ENCODE results near the gene SETD5. TPM values are rescaled to one million over a fixed set of nuclear protein-coding genes. Genes with fewer than 3 reads are reported as not detected.

The SETD5 gene
- total and polyA plus RNA-seq, 2 donors (not counting 1 experiment from before 2014, with no cell fraction given), result 64.2 to 201 TPM

DNA sequence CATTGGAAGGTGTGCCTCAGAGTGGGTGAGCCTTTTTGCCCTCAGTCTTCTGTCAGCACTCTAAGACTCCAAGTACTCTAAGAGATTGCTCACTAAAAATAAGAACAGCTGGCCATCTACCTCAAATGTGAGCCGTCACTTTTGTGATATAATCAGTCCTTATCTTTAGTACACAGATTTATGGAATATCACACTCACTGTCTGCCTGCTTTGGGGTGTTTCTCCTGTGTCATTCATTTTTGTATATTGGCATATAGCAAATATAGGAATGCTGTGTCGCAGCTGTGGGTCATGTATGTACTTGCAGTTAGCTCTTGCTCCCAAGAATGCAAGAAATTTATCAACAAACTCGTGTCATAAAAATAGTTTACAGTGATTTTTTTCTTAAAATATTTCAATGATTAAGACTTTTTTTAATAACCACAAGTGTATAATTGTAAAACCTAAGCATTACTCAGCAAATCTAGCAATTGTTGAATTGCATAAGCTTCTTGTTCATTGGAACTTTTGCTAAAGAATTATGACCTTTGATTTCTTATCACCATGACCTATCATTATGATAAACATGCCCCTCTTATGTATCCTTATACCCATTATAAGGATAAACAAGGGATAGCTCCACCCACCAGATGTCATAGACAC is 18.8 kb downstream of the SETD5 start:
- intact Hi-C loops (cut with micrococcal nuclease), result no loop called here
- Mint-ChIP-seq H3K4me1 (peaks cover 39% of the 10 kb centered on the region), H3K9me3 (ENCODE audit: insufficient read depth) (no peaks in the 10 kb centered on the region), H3K27ac (no peak overlapping the region), H3K27me3 (no peaks in the 10 kb centered on the region), H3K4me3 (no peak overlapping the region)
- H3K79me2 ChIP-seq (ENCODE audit: control insufficient read depth, insufficient read depth, low read length), result peaks cover 98% of the 10 kb centered on the region
- H3K4me2 ChIP-seq (replicated peaks; ENCODE audit: low read depth, low read length, poor library complexity, severe bottlenecking), result no peak overlapping the region
- no peak for DNase-seq
- H4K20me1 ChIP-seq (ENCODE audit: control insufficient read depth, insufficient read depth, low read length, poor library complexity, severe bottlenecking), result peaks cover 88% of the 10 kb centered on the region
- ChIA-PET POLR2A (no interaction called here), CTCF (interaction anchor here (0.7 to 1.3 kb wide), 3 partner anchors 19 to 436 kb away, joined by 4 read pairs; no protein-coding TSS in a partner anchor)
- H3K4me3 ChIP-seq (ENCODE audit: control extremely low read depth in 1 of 5, extremely low read depth in 1 of 5, insufficient read depth in 1 of 5, low read depth in 2 of 5, low read length in 4 of 5), result no peak overlapping the region
- H3K9me3 ChIP-seq (ENCODE audit: control extremely low read depth in 1 of 3, control insufficient read depth in 2 of 3, insufficient read depth in 1 of 3, low read length in 2 of 3), result peaks cover 0 to 3% (median 0%) of the 10 kb centered on the region in 3 donors
- ATAC-seq (ENCODE audit: low read depth), result no peak
- no peaks in the 10 kb centered on the region for H3K27me3 ChIP-seq (replicated peaks in 1 of 4; ENCODE audit: control extremely low read depth in 1 of 4, control insufficient read depth in 3 of 4, insufficient read depth in 4 of 4, low read length in 3 of 4)
- peaks cover 13 to 14% of the 10 kb centered on the region in 2 experiments for H3K36me3 ChIP-seq (replicated peaks in 1 of 2; ENCODE audit: control extremely low read depth in 1 of 2, control insufficient read depth in 1 of 2, extremely low read depth in 1 of 2, insufficient read depth in 2 of 2, low read length in 1 of 2)
- no CpG with 5 or more reads among the region's 3 CpGs for WGBS (ENCODE audit: insufficient coverage)
- no peak overlapping the region for H3K27ac ChIP-seq (ENCODE audit: low read length in 2 of 2)
- no peak for TF ChIP-seq EZH2 (IDR thresholded peaks at IDR 0.05; ENCODE audit: borderline replicate concordance, insufficient read depth, low read depth, low read length, poor library complexity, severe bottlenecking)
- TF ChIP-seq, protein P1, sequence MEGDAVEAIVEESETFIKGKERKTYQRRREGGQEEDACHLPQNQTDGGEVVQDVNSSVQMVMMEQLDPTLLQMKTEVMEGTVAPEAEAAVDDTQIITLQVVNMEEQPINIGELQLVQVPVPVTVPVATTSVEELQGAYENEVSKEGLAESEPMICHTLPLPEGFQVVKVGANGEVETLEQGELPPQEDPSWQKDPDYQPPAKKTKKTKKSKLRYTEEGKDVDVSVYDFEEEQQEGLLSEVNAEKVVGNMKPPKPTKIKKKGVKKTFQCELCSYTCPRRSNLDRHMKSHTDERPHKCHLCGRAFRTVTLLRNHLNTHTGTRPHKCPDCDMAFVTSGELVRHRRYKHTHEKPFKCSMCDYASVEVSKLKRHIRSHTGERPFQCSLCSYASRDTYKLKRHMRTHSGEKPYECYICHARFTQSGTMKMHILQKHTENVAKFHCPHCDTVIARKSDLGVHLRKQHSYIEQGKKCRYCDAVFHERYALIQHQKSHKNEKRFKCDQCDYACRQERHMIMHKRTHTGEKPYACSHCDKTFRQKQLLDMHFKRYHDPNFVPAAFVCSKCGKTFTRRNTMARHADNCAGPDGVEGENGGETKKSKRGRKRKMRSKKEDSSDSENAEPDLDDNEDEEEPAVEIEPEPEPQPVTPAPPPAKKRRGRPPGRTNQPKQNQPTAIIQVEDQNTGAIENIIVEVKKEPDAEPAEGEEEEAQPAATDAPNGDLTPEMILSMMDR (IDR thresholded peaks at IDR 0.05), result no peak
- H2AFZ ChIP-seq (ENCODE audit: insufficient read depth, low read depth, low read length, poor library complexity, severe bottlenecking), result no peak overlapping the region
- no peak overlapping the region for H3K9ac ChIP-seq (ENCODE audit: low read length)
- H3K4me1 ChIP-seq (ENCODE audit: control insufficient read depth in 2 of 2, insufficient read depth in 2 of 2, low read length in 2 of 2), result peaks cover 0 to 4% of the 10 kb centered on the region in 2 donors

- Mint-ChIP-seq H3K27ac (no peak overlapping the region), H3K4me1 (peaks cover 30% of the 10 kb centered on the region), H3K4me3 (no peak overlapping the region), H3K27me3 (no peaks in the 10 kb centered on the region), H3K9me3 (ENCODE audit: insufficient read depth) (no peaks in the 10 kb centered on the region)
- H3K79me2 ChIP-seq (ENCODE audit: control insufficient read depth, insufficient read depth, low read length), result peaks cover 93% of the 10 kb centered on the region
- POLR2A ChIA-PET, result interaction anchor here (0.5 to 1.1 kb wide), 2 partner anchors 23 to 25 kb away, joined by 3 to 5 read pairs; no protein-coding TSS in a partner anchor
- H3K4me2 ChIP-seq (replicated peaks; ENCODE audit: low read depth, low read length, poor library complexity, severe bottlenecking), result no peak overlapping the region
- H3K9ac ChIP-seq (ENCODE audit: low read length), result no peak overlapping the region
- CTCF ChIA-PET, result interaction anchor here (0.6 to 6.8 kb wide), 6 partner anchors 12 to 68 kb away, joined by 3 to 48 read pairs (median 3); partner anchors contain the start of gene THUMPD3
- H3K4me1 ChIP-seq (ENCODE audit: control insufficient read depth in 2 of 2, insufficient read depth in 2 of 2, low read length in 2 of 2), result peaks cover 0 to 6% of the 10 kb centered on the region in 2 donors
- no CpG with 5 or more reads among the region's 2 CpGs for WGBS (ENCODE audit: insufficient coverage)
- peaks cover 66% of the 10 kb centered on the region for H4K20me1 ChIP-seq (ENCODE audit: control insufficient read depth, insufficient read depth, low read length, poor library complexity, severe bottlenecking)
- H3K27ac ChIP-seq (ENCODE audit: low read length in 2 of 2), result peak overlapping the region in 1 of 2 donors; percentile 63
- H3K27me3 ChIP-seq (replicated peaks in 1 of 4; ENCODE audit: control extremely low read depth in 1 of 4, control insufficient read depth in 3 of 4, insufficient read depth in 4 of 4, low read length in 3 of 4), result no peaks in the 10 kb centered on the region
- no peak for ATAC-seq (ENCODE audit: low read depth)
- no peaks in the 10 kb centered on the region for H3K9me3 ChIP-seq (ENCODE audit: control extremely low read depth in 1 of 3, control insufficient read depth in 2 of 3, insufficient read depth in 1 of 3, low read length in 2 of 3)
- H3K4me3 ChIP-seq (ENCODE audit: control extremely low read depth in 1 of 5, extremely low read depth in 1 of 5, insufficient read depth in 1 of 5, low read depth in 2 of 5, low read length in 4 of 5), result no peak overlapping the region
- TF ChIP-seq EZH2 (IDR thresholded peaks at IDR 0.05; ENCODE audit: borderline replicate concordance, insufficient read depth, low read depth, low read length, poor library complexity, severe bottlenecking), result no peak
- TF ChIP-seq, protein P1 (IDR thresholded peaks at IDR 0.05), result no peak
- intact Hi-C loops (cut with micrococcal nuclease), result loop anchor here (5.0 kb wide), 1 partner anchor 34 kb away; no protein-coding TSS in a partner anchor
- no peak for DNase-seq
- peaks cover 12 to 21% of the 10 kb centered on the region in 2 experiments for H3K36me3 ChIP-seq (replicated peaks in 1 of 2; ENCODE audit: control extremely low read depth in 1 of 2, control insufficient read depth in 1 of 2, extremely low read depth in 1 of 2, insufficient read depth in 2 of 2, low read length in 1 of 2)
- no peak overlapping the region for H2AFZ ChIP-seq (ENCODE audit: insufficient read depth, low read depth, low read length, poor library complexity, severe bottlenecking)
Observed at GRCh38 chr3:9420850-9421549, 23.6 kb downstream of the SETD5 start.

All from B cell (primary cell).